Keratinocyte (primary cell): ENCODE measurements around the gene TAF10. TPM values are rescaled to one million over a fixed set of nuclear protein-coding genes. Genes with fewer than 3 reads are reported as not detected.

Experiments
- DNase-seq: peaks from one replicate; pipeline ENCODE4 v3.0.0-alpha.2; 2011; ENCODE audit warnings: low read depth, missing footprints, low spot score
- FAIRE-seq: peaks from 2 replicates; lab custom pipeline; 2011; peaks lifted over from hg19 to GRCh38; lab: Jason Lieb, UNC
- H2AFZ ChIP-seq: 2 replicates; pipeline ENCODE4 v1.6.0; 2012; ENCODE audit warnings: low read length, control low read depth, inconsistent platforms; ENCODE audit not compliant: control insufficient read depth
- H3K27ac ChIP-seq: 2 replicates; pipeline ENCODE4 v1.5.1; 2011; ENCODE audit warnings: low read length; ENCODE audit not compliant: control insufficient read depth, insufficient read depth
- H3K27me3 ChIP-seq: 3 replicates; pipeline ENCODE4 v1.6.0; 2011; ENCODE audit warnings: low read length; ENCODE audit not compliant: control insufficient read depth, insufficient read depth; ENCODE audit errors: extremely low read depth
- H3K36me3 ChIP-seq, 2 experiments: 2 replicates in 1 of 2; 3 replicates in 1 of 2; pipeline ENCODE4 v1.5.1; 2011; ENCODE audit warnings: low read length in 2 of 2, mild to moderate bottlenecking in 1 of 2; ENCODE audit not compliant: control insufficient read depth in 2 of 2, insufficient read depth in 2 of 2; ENCODE audit errors: extremely low read depth in 1 of 2
- H3K4me1 ChIP-seq: 3 replicates; pipeline ENCODE4 v1.5.1; 2011; ENCODE audit warnings: low read length; ENCODE audit not compliant: control insufficient read depth, insufficient read depth; ENCODE audit errors: extremely low read depth
- H3K4me2 ChIP-seq: 3 replicates; pipeline ENCODE4 v1.6.0; 2011; ENCODE audit warnings: low read depth, low read length; ENCODE audit not compliant: control insufficient read depth, insufficient read depth; ENCODE audit errors: extremely low read depth
- H3K4me3 ChIP-seq, 3 experiments: fragments of 200-600 bp in 1 of 3; sonication (generic) in 1 of 3; 2 replicates in 2 of 3; 3 replicates in 1 of 3; pipeline ENCODE4 v1.5.1; 2011 to 2016; ENCODE audit warnings: low read length in 3 of 3, mild to moderate bottlenecking in 3 of 3, control low read depth in 2 of 3, inconsistent platforms in 1 of 3, low read depth in 1 of 3, mixed read lengths in 1 of 3, mixed run types in 1 of 3, moderate library complexity in 1 of 3; ENCODE audit not compliant: control insufficient read depth in 2 of 3, insufficient read depth in 2 of 3; ENCODE audit errors: extremely low read depth in 1 of 3
- H3K79me2 ChIP-seq: 2 replicates; pipeline ENCODE4 v1.6.0; 2012; ENCODE audit warnings: low read length; ENCODE audit not compliant: control insufficient read depth, insufficient read depth
- H3K9ac ChIP-seq: 3 replicates; pipeline ENCODE4 v1.6.0; 2011; ENCODE audit warnings: low read length; ENCODE audit not compliant: control insufficient read depth, insufficient read depth; ENCODE audit errors: extremely low read depth
- H3K9me1 ChIP-seq: 3 replicates; pipeline ENCODE4 v1.6.0; 2011; ENCODE audit warnings: low read length; ENCODE audit not compliant: control insufficient read depth, insufficient read depth; ENCODE audit errors: extremely low read depth
- H3K9me3 ChIP-seq: 2 replicates; pipeline ENCODE4 v1.5.1; 2012; ENCODE audit warnings: low read depth, low read length; ENCODE audit not compliant: control insufficient read depth
- H4K20me1 ChIP-seq: 3 replicates; pipeline ENCODE4 v1.6.0; 2011; ENCODE audit warnings: low read length; ENCODE audit not compliant: control insufficient read depth, insufficient read depth; ENCODE audit errors: extremely low read depth
- CTCF ChIP-seq, 3 experiments: IDR thresholded peaks in 1 of 3; conservative IDR thresholded peaks in 1 of 3; optimal IDR thresholded peaks in 1 of 3; 2 replicates in 2 of 3; 3 replicates in 1 of 3; pipeline versions ENCODE3 to v1.5.1; 2011; ENCODE audit warnings: low read length in 3 of 3, mild to moderate bottlenecking in 3 of 3, moderate library complexity in 2 of 3, control low read depth in 1 of 3, inconsistent platforms in 1 of 3; ENCODE audit not compliant: insufficient read depth in 2 of 3; ENCODE audit errors: extremely low read depth in 1 of 3
- EZH2 ChIP-seq: IDR thresholded peaks from one replicate; pipeline ENCODE4 v1.6.1; 2012; ENCODE audit warnings: inconsistent platforms, mild to moderate bottlenecking, low read length, moderate library complexity
- dilution Hi-C: fragments of 300-500 bp; cut with MboI; formaldehyde crosslinking; loops from one replicate; pipeline ENCODE4 v1.7.0; 2020; ENCODE audit warnings: low sequenced_read_pairs; ENCODE audit not compliant: extremely low pct_ligation_motif_present
- polyA plus RNA-seq, 5 experiments: library from polyadenylated mRNA; depleted of rRNA in 3 of 5; stranded (reverse) in 3 of 5; stranded (forward) in 1 of 5; unstranded in 1 of 5; fragments of >200 nt; gene quantifications; 1 replicate in 1 of 5; 2 replicates in 3 of 5; 3 replicates in 1 of 5; pipeline versions ENCODE4 v1.2.1 to v1.2.3, GENCODE V29; 2011 to 2012; ENCODE audit warnings: missing spikeins in 2 of 5, low read depth in 1 of 5, low replicate concordance in 1 of 5

The TAF10 gene
- polyA plus RNA-seq, 1 donor (not counting 4 experiments of a cell fraction or from before 2014, with no cell fraction given) = 165 TPM

- Histone ChIP-seq H3K4me1 (no peaks in the 10 kb centered on the region), H3K9me1 (no peaks in the 10 kb centered on the region), H4K20me1 (no peaks in the 10 kb centered on the region), H3K9ac (no peak overlapping the region), H2AFZ (no peak overlapping the region), H3K36me3 (no peaks in the 10 kb centered on the region), H3K4me2 (no peak overlapping the region), H3K9me3 (no peaks in the 10 kb centered on the region), H3K27me3 (peaks cover 39% of the 10 kb centered on the region), H3K27ac (no peak overlapping the region), H3K4me3 (no peak overlapping the region), H3K79me2 (no peaks in the 10 kb centered on the region)
- no peak for DNase-seq
- no peak for FAIRE-seq
- no peak for TF ChIP-seq CTCF (optimal IDR thresholded peaks at IDR 0.05 in 1 of 3, IDR thresholded peaks at IDR 0.05 in 1 of 3, conservative IDR thresholded peaks at IDR 0.05 in 1 of 3; ENCODE audit: extremely low read depth in 1 of 3, insufficient read depth in 2 of 3, low read length in 3 of 3)
- peak; percentile 51 for TF ChIP-seq EZH2
- dilution Hi-C loops = no loop called here
These were observed 46.6 kb upstream of the TAF10 start for GRCh38 chr11:6658647-6659046.

- Histone ChIP-seq H3K36me3 (no peaks in the 10 kb centered on the region), H3K79me2 (no peaks in the 10 kb centered on the region), H4K20me1 (no peaks in the 10 kb centered on the region), H3K27me3 (peaks cover 51% of the 10 kb centered on the region), H3K9ac (no peak overlapping the region), H3K4me3 (no peak overlapping the region), H2AFZ (no peak overlapping the region), H3K9me3 (no peaks in the 10 kb centered on the region), H3K27ac (no peak overlapping the region), H3K9me1 (no peaks in the 10 kb centered on the region), H3K4me1 (no peaks in the 10 kb centered on the region), H3K4me2 (no peak overlapping the region)
- DNase-seq (no peak), FAIRE-seq (no peak)
- TF ChIP-seq EZH2 (no peak), CTCF (optimal IDR thresholded peaks at IDR 0.05 in 1 of 3, IDR thresholded peaks at IDR 0.05 in 1 of 3, conservative IDR thresholded peaks at IDR 0.05 in 1 of 3; ENCODE audit: extremely low read depth in 1 of 3, insufficient read depth in 2 of 3, low read length in 3 of 3) (no peak)
- dilution Hi-C loops = no loop called here
These were observed 45.3 kb upstream of the TAF10 start for GRCh38 chr11:6657346-6657745.
